Natural killer cell treated with Interleukin-12 subunit alpha and Interleukin-12 subunit beta and Interleukin-15 and Interleukin-18, amount 100 ng/mL, for 72 hours (primary cell): ENCODE data around the gene PTGR2. TPM values are rescaled to one million over a fixed set of nuclear protein-coding genes. Genes with fewer than 3 reads are reported as not detected.
A peak's percentile ranks its signal among the peaks of the same experiment; 100 is the strongest.
"Not testable (repeated sequence)": the region's sequence is repeated elsewhere in the genome, so short reads cannot be mapped to it uniquely, and the experiment has no call there.

Source experiments
- ATAC-seq, 2 donors: fragments of 150-1000 bp; cut with Tn5 transposase in 1 of 2; sonication (Bioruptor Pico), chemical (Tn5 transposase) in 1 of 2; 2 replicates each; pipeline ENCODE4 v1.10.0; 2021
- DNase-seq: peaks from one replicate; pipeline ENCODE4 v3.0.0; 2022; ENCODE audit warnings: low spot score
- H3K27ac Mint-ChIP-seq, 2 donors: 1 replicate in 1 of 2; 2 replicates in 1 of 2; pipeline ENCODE4 v1.8.0; 2022; ENCODE audit warnings: mixed read lengths in 2 of 2, mild to moderate bottlenecking in 1 of 2, moderate library complexity in 1 of 2
- H3K27me3 Mint-ChIP-seq, 2 donors: 1 replicate in 1 of 2; 2 replicates in 1 of 2; pipeline ENCODE4 v1.8.0; 2022; ENCODE audit warnings: mixed read lengths in 2 of 2
- H3K36me3 Mint-ChIP-seq: one replicate; pipeline ENCODE4 v1.8.0; 2022; ENCODE audit warnings: mixed read lengths
- H3K4me1 Mint-ChIP-seq, 2 donors: 1 replicate in 1 of 2; 2 replicates in 1 of 2; pipeline ENCODE4 v1.8.0; 2022; ENCODE audit warnings: low read depth in 2 of 2, mixed read lengths in 2 of 2, mild to moderate bottlenecking in 1 of 2
- H3K4me3 Mint-ChIP-seq: one replicate; pipeline ENCODE4 v1.8.0; 2022; ENCODE audit warnings: mixed read lengths
- H3K9me3 Mint-ChIP-seq: 2 replicates; pipeline ENCODE4 v1.8.0; 2022; ENCODE audit warnings: mixed read lengths
- total RNA-seq, 2 donors: library from RNA; stranded (reverse); gene quantifications; one replicate each; pipeline ENCODE4 v1.2.3, GENCODE V29; 2022

PTGR2 gene
- total RNA-seq, 2 donors from 2014 or later: 2.8 to 4.6 TPM

GRCh38 chr14:73843296-73843695, 8.3 kb upstream of the PTGR2 start:
- H3K27me3 Mint-ChIP-seq: no peaks in the 10 kb centered on the region
- DNase-seq (no peak), ATAC-seq (no peak)
- H3K9me3 Mint-ChIP-seq: no peaks in the 10 kb centered on the region
- H3K36me3 Mint-ChIP-seq: no peaks in the 10 kb centered on the region
- H3K4me1 Mint-ChIP-seq: no peaks in the 10 kb centered on the region
- no peak overlapping the region for H3K27ac Mint-ChIP-seq
- no peak overlapping the region for H3K4me3 Mint-ChIP-seq

GRCh38 chr14:73846947-73847346, 4.7 kb upstream of the PTGR2 start:
- Mint-ChIP-seq H3K27me3 (no peaks in the 10 kb centered on the region), H3K9me3 (no peaks in the 10 kb centered on the region), H3K27ac (no peak overlapping the region), H3K4me1 (peaks cover 11 to 12% of the 10 kb centered on the region in 2 donors), H3K4me3 (no peak overlapping the region), H3K36me3 (no peaks in the 10 kb centered on the region)
- ATAC-seq: no peak
- no peak for DNase-seq

- Mint-ChIP-seq H3K4me3 (peak overlapping the region; percentile 92), H3K27ac (peak overlapping the region; percentile 89 to 98), H3K9me3 (no peaks in the 10 kb centered on the region), H3K36me3 (no peaks in the 10 kb centered on the region), H3K27me3 (no peaks in the 10 kb centered on the region), H3K4me1 (peaks cover 18 to 21% of the 10 kb centered on the region in 2 donors)
- DNase-seq (no peak), ATAC-seq (no peak)
Observed at GRCh38 chr14:73851000-73851399, 631 bp upstream of the PTGR2 start.

GRCh38 chr14:73859145-73859544, 7.5 kb downstream of the PTGR2 start:
- H3K27ac Mint-ChIP-seq: no peak overlapping the region
- DNase-seq (no peak), ATAC-seq (no peak)
- H3K27me3 Mint-ChIP-seq: no peaks in the 10 kb centered on the region
- no peaks in the 10 kb centered on the region for H3K4me1 Mint-ChIP-seq
- no peaks in the 10 kb centered on the region for H3K9me3 Mint-ChIP-seq
- H3K36me3 Mint-ChIP-seq: no peaks in the 10 kb centered on the region
- no peak overlapping the region for H3K4me3 Mint-ChIP-seq

GRCh38 chr14:73861073-73861472, 9.4 kb downstream of the PTGR2 start:
- Mint-ChIP-seq H3K27me3 (no peaks in the 10 kb centered on the region), H3K27ac (no peak overlapping the region), H3K4me3 (no peak overlapping the region), H3K4me1 (no peaks in the 10 kb centered on the region), H3K9me3 (no peaks in the 10 kb centered on the region), H3K36me3 (no peaks in the 10 kb centered on the region)
- ATAC-seq (no peak), DNase-seq (no peak)

GRCh38 chr14:73862480-73862879, 10.8 kb downstream of the PTGR2 start:
- no peaks in the 10 kb centered on the region for H3K36me3 Mint-ChIP-seq

GRCh38 chr14:73863209-73863608, 11.6 kb downstream of the PTGR2 start:
- Mint-ChIP-seq H3K27me3 (no peaks in the 10 kb centered on the region), H3K4me1 (no peaks in the 10 kb centered on the region), H3K27ac (no peak overlapping the region), H3K9me3 (no peaks in the 10 kb centered on the region), H3K4me3 (no peak overlapping the region), H3K36me3 (no peaks in the 10 kb centered on the region)
- ATAC-seq (no peak), DNase-seq (no peak)

More at GRCh38 chr14:73862480-73862879, 10.8 kb downstream of the PTGR2 start:
- Mint-ChIP-seq H3K4me3 (no peak overlapping the region), H3K9me3 (no peaks in the 10 kb centered on the region), H3K27ac (no peak overlapping the region), H3K4me1 (no peaks in the 10 kb centered on the region), H3K27me3 (no peaks in the 10 kb centered on the region)
- ATAC-seq: no peak
- DNase-seq: no peak

GRCh38 chr14:73865534-73866113, 14.0 kb downstream of the PTGR2 start:
- ATAC-seq (no peak), DNase-seq (no peak)
- Mint-ChIP-seq H3K27ac (no peak overlapping the region), H3K27me3 (no peaks in the 10 kb centered on the region), H3K36me3 (no peaks in the 10 kb centered on the region), H3K4me1 (no peaks in the 10 kb centered on the region), H3K9me3 (no peaks in the 10 kb centered on the region), H3K4me3 (no peak overlapping the region)

- H3K36me3 Mint-ChIP-seq, H3K9me3 Mint-ChIP-seq, H3K27me3 Mint-ChIP-seq, ATAC-seq, H3K27ac Mint-ChIP-seq, DNase-seq, H3K4me3 Mint-ChIP-seq, H3K4me1 Mint-ChIP-seq: not testable (repeated sequence)
Observed at GRCh38 chr14:73869754-73870153, 18.1 kb downstream of the PTGR2 start.

GRCh38 chr14:73870525-73871235, 19.0 kb downstream of the PTGR2 start:
- no peak for ATAC-seq
- Mint-ChIP-seq H3K36me3 (no peaks in the 10 kb centered on the region), H3K4me3 (no peak overlapping the region), H3K27me3 (no peaks in the 10 kb centered on the region), H3K9me3 (no peaks in the 10 kb centered on the region), H3K27ac (no peak overlapping the region), H3K4me1 (no peaks in the 10 kb centered on the region)
- no peak for DNase-seq

- no peak for DNase-seq
- no peaks in the 10 kb centered on the region for H3K36me3 Mint-ChIP-seq
Observed at GRCh38 chr14:73873660-73874059, 22.0 kb downstream of the PTGR2 start.

GRCh38 chr14:73877790-73878189, 26.2 kb downstream of the PTGR2 start:
- H3K27ac Mint-ChIP-seq: no peak overlapping the region
- no peaks in the 10 kb centered on the region for H3K36me3 Mint-ChIP-seq
- no peak for DNase-seq
- no peak for ATAC-seq
- H3K9me3 Mint-ChIP-seq: no peaks in the 10 kb centered on the region
- H3K4me3 Mint-ChIP-seq: no peak overlapping the region
- no peaks in the 10 kb centered on the region for H3K4me1 Mint-ChIP-seq
- no peaks in the 10 kb centered on the region for H3K27me3 Mint-ChIP-seq

More at GRCh38 chr14:73873660-73874059, 22.0 kb downstream of the PTGR2 start:
- Mint-ChIP-seq H3K4me3 (no peak overlapping the region), H3K27ac (no peak overlapping the region), H3K9me3 (no peaks in the 10 kb centered on the region), H3K27me3 (no peaks in the 10 kb centered on the region), H3K4me1 (no peaks in the 10 kb centered on the region)
- ATAC-seq: no peak

- Mint-ChIP-seq H3K27ac (no peak overlapping the region), H3K36me3 (no peaks in the 10 kb centered on the region), H3K9me3 (no peaks in the 10 kb centered on the region), H3K4me3 (no peak overlapping the region), H3K27me3 (no peaks in the 10 kb centered on the region), H3K4me1 (no peaks in the 10 kb centered on the region)
- DNase-seq: no peak
- ATAC-seq: no peak
Observed at GRCh38 chr14:73878436-73878835, 26.8 kb downstream of the PTGR2 start.

- Mint-ChIP-seq H3K27ac (no peak overlapping the region), H3K27me3 (no peaks in the 10 kb centered on the region), H3K36me3 (no peaks in the 10 kb centered on the region), H3K4me3 (no peak overlapping the region), H3K4me1 (no peaks in the 10 kb centered on the region), H3K9me3 (no peaks in the 10 kb centered on the region)
- DNase-seq (no peak), ATAC-seq (no peak)
Observed at GRCh38 chr14:73879027-73879426, 27.4 kb downstream of the PTGR2 start.
